ENCODE measurements around the gene PROK1. TPM values are rescaled to one million over a fixed set of nuclear protein-coding genes. Genes with fewer than 3 reads are reported as not detected.

The PROK1 gene
- total and polyA plus RNA-seq, 10 of the 15 experiments (the other 5 are each of a cell fraction or from before 2014, with no cell fraction given) = not detected

GRCh38 chr1:110472546-110472945, 21.6 kb downstream of the PROK1 start:
- RAD21 ChIA-PET (ENCODE audit: unreplicated experiment) = no interaction called here
- ATAC-seq = no peak

GRCh38 chr1:110474444-110474843, 23.5 kb downstream of the PROK1 start:
- no peak overlapping the region for H3K4me2 ChIP-seq (ENCODE audit: control insufficient read depth, insufficient read depth)
- ChIA-PET SMC1A (ENCODE audit: uncharacterized antibody, unreplicated experiment) (interaction anchor here (0.8 kb wide), 1 partner anchor 21 kb away, joined by 4 read pairs; no protein-coding TSS in a partner anchor), POLR2A (interaction anchor here (1.1 kb wide), 1 partner anchor 63 kb away, joined by 3 read pairs; no protein-coding TSS in a partner anchor), RAD21 (ENCODE audit: unreplicated experiment) (no interaction called here), CTCF (interaction anchor here (0.8 to 1.7 kb wide), 2 partner anchors 267 to 278 kb away, joined by 3 to 6 read pairs; no protein-coding TSS in a partner anchor)
- no peaks in the 10 kb centered on the region for H3K4me1 ChIP-seq (ENCODE audit: control insufficient read depth, insufficient read depth, low read length)
- no TSS peak for BruUV-seq (replicated peaks)
- WGBS (ENCODE audit: insufficient coverage, insufficient replicate concordance, low lambda C conversion rate, missing lambda C conversion rate) = 47% methylated on average over 6 of the region's 6 CpGs
- no peak overlapping the region for H3K27ac ChIP-seq (ENCODE audit: control insufficient read depth, insufficient read depth)
- no peaks in the 10 kb centered on the region for H3K79me2 ChIP-seq (ENCODE audit: control insufficient read depth, insufficient read depth, low read length)
- ATAC-seq (no peak), FAIRE-seq (no peak), DNase-seq (ENCODE audit: low read depth, low spot score) (no peak)
- H3K9ac ChIP-seq (ENCODE audit: control insufficient read depth, insufficient read depth, low read length) = no peak overlapping the region
- no peaks in the 10 kb centered on the region for H3K27me3 ChIP-seq (replicated peaks in 1 of 2; ENCODE audit: control insufficient read depth in 2 of 2, insufficient read depth in 2 of 2, low read length in 1 of 2)
- no peaks in the 10 kb centered on the region for H4K20me1 ChIP-seq (ENCODE audit: control insufficient read depth, insufficient read depth)
- in situ Hi-C loops (cut with MboI) (no loop called here), intact Hi-C loops (cut with micrococcal nuclease; ENCODE audit: unreplicated experiment) (no loop called here)
- no peak overlapping the region for H3K4me3 ChIP-seq
- H3K9me3 ChIP-seq (replicated peaks; ENCODE audit: control insufficient read depth, insufficient read depth, low read length) = no peaks in the 10 kb centered on the region
- H3K36me3 ChIP-seq (ENCODE audit: control insufficient read depth in 2 of 2, insufficient read depth in 2 of 2, low read length in 1 of 2) = no peaks in the 10 kb centered on the region
- H2AFZ ChIP-seq (ENCODE audit: control insufficient read depth, low read depth, low read length) = no peak overlapping the region
- TF ChIP-seq CEBPB (IDR thresholded peaks at IDR 0.05; ENCODE audit: borderline replicate concordance in 1 of 2, low read depth in 2 of 2, low read length in 2 of 2) (no peak), MTA2 (IDR thresholded peaks at IDR 0.05; ENCODE audit: low read depth) (no peak), SUPT20H (IDR thresholded peaks at IDR 0.05; ENCODE audit: borderline replicate concordance, control insufficient read depth, low read depth, low read length) (no peak), ATF3 (IDR thresholded peaks at IDR 0.05; ENCODE audit: borderline replicate concordance, extremely low read depth, low read depth, low read length) (no peak), ZBTB11 (CRISPR knock-in tag; IDR thresholded peaks at IDR 0.05) (no peak), ESRRA (IDR thresholded peaks at IDR 0.05; ENCODE audit: low read length) (no peak), ZBED1 (IDR thresholded peaks at IDR 0.05; ENCODE audit: borderline replicate concordance) (no peak), HDAC6 (IDR thresholded peaks at IDR 0.05; ENCODE audit: unreplicated experiment) (no peak), IKZF1 (conservative IDR thresholded peaks at IDR 0.05) (no peak), MXI1 (IDR thresholded peaks at IDR 0.05; ENCODE audit: low read depth, low read length) (no peak), RELA (IDR thresholded peaks at IDR 0.05; ENCODE audit: borderline replicate concordance, partially characterized antibody) (no peak), TCF3 (IDR thresholded peaks at IDR 0.05; ENCODE audit: borderline replicate concordance, insufficient read depth, low read depth, low read length) (no peak), ZSCAN29 (IDR thresholded peaks at IDR 0.05) (no peak)

More at GRCh38 chr1:110472546-110472945, 21.6 kb downstream of the PROK1 start:
- H3K4me2 ChIP-seq (ENCODE audit: control insufficient read depth, insufficient read depth) = no peak overlapping the region
- intact Hi-C loops (cut with micrococcal nuclease; ENCODE audit: unreplicated experiment) = no loop called here
- ChIA-PET POLR2A (no interaction called here), CTCF (no interaction called here), SMC1A (ENCODE audit: uncharacterized antibody, unreplicated experiment) (no interaction called here)
- H3K36me3 ChIP-seq (ENCODE audit: control insufficient read depth in 2 of 2, insufficient read depth in 2 of 2, low read length in 1 of 2) = no peaks in the 10 kb centered on the region
- 37% methylated on average over 10 of the region's 10 CpGs for WGBS (ENCODE audit: insufficient coverage, insufficient replicate concordance, low lambda C conversion rate, missing lambda C conversion rate)
- no peak for TF ChIP-seq MTA3 (IDR thresholded peaks at IDR 0.05; ENCODE audit: borderline replicate concordance, low read length)
- TF ChIP-seq SMARCA5 (IDR thresholded peaks at IDR 0.05) = no peak
- TF ChIP-seq SIX5 (IDR thresholded peaks at IDR 0.05; ENCODE audit: low read depth, low read length, severe bottlenecking) = no peak
- no peak for TF ChIP-seq ZSCAN29 (IDR thresholded peaks at IDR 0.05)
- TF ChIP-seq ZNF207 (IDR thresholded peaks at IDR 0.05; ENCODE audit: borderline replicate concordance) = no peak
- TF ChIP-seq RFX5 (IDR thresholded peaks at IDR 0.05; ENCODE audit: low read depth, low read length) = no peak
- no peak for TF ChIP-seq JUNB (IDR thresholded peaks at IDR 0.05)
- H2AFZ ChIP-seq (ENCODE audit: control insufficient read depth, low read depth, low read length) = no peak overlapping the region
- FAIRE-seq = no peak
- H3K4me3 ChIP-seq = no peak overlapping the region
- no peak overlapping the region for H3K9ac ChIP-seq (ENCODE audit: control insufficient read depth, insufficient read depth, low read length)
- no peak for DNase-seq (ENCODE audit: low read depth, low spot score)
- no TSS peak for BruUV-seq (replicated peaks)
- no peak overlapping the region for H3K27ac ChIP-seq (ENCODE audit: control insufficient read depth, insufficient read depth)
- H3K9me3 ChIP-seq (replicated peaks; ENCODE audit: control insufficient read depth, insufficient read depth, low read length) = no peaks in the 10 kb centered on the region
- H3K27me3 ChIP-seq (replicated peaks in 1 of 2; ENCODE audit: control insufficient read depth in 2 of 2, insufficient read depth in 2 of 2, low read length in 1 of 2) = no peaks in the 10 kb centered on the region
- in situ Hi-C loops (cut with MboI) = no loop called here
- no peaks in the 10 kb centered on the region for H3K79me2 ChIP-seq (ENCODE audit: control insufficient read depth, insufficient read depth, low read length)
- no peaks in the 10 kb centered on the region for H3K4me1 ChIP-seq (ENCODE audit: control insufficient read depth, insufficient read depth, low read length)
- no peaks in the 10 kb centered on the region for H4K20me1 ChIP-seq (ENCODE audit: control insufficient read depth, insufficient read depth)
